HTR-8/SVneo (cell line): ENCODE data around the gene CMC4.
A peak's percentile ranks its signal among the peaks of the same experiment; 100 is the strongest.

ENCODE experiments used
- DNase-seq: peaks from one replicate; pipeline ENCODE4 v3.0.0; 2011; ENCODE audit warnings: low spot score, mixed read lengths; ENCODE audit not compliant: insufficient read length
- FAIRE-seq: peaks from 2 replicates; lab custom pipeline; 2011; peaks lifted over from hg19 to GRCh38; lab: Jason Lieb, UNC

Gene CMC4

GRCh38 chrX:155055494-155055893 lies 15.4 kb downstream of the CMC4 start:
- FAIRE-seq: no peak
- DNase-seq: no peak

DNA sequence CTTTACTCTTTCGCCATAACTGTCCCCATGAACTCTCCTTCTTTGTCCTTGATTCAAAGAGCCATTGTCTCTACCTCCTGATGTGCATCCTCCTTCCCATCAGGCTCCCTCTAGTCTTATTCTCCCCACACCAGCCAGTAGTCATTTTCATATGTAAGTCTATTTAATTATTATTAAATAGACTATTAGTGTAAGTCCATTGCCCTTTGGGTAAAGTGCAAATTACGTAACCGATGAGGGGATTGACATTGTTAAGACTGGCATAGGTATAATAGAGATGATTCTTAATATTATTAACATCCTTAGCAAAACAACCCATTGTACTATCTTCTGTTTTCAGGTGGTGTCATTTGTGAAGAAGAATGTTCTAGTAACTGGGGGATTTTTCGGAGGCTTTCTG lies 16.7 kb downstream of the CMC4 start:
- DNase-seq: no peak
- no peak for FAIRE-seq

- FAIRE-seq: no peak
These were observed 17.3 kb downstream of the CMC4 start for GRCh38 chrX:155053656-155054055.

DNA sequence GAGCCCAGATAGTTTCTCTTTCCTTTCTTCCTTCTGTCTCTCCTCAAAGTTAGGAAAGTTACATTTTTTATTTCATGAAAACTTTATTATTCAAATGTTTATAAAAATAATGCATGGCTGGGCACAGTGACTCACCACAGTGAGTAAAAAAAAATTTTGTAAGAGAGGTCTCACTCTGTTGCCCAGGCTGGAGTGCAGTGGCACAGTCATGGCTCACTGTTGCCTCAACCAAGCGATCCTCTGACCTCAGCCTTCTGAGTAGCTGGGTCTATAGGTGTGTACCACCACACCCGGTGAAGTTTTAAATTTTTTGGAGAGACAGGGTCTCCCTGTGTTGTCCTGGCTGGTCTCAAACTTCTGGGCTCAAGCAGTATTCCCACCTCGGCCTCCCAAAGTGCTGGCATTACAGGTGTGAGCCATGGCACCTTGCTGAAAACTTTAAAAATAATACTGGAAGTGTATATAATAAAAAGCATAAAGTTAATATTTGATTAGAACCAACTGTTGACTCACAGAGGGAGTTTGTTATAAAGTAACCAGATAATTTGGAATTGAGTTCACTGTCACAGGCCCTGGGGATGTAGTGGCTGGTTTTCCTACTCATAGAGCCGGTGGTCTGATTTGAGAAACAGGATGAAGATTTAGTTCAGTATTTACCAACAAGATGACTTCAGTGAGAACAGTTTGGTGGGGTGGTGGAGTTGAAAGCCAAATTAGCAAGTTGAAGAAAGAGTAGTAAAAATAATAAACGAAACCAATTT lies 18.0 kb downstream of the CMC4 start:
- FAIRE-seq: no peak
- no peak for DNase-seq

More at GRCh38 chrX:155053656-155054055, 17.3 kb downstream of the CMC4 start:
- DNase-seq: no peak

GRCh38 chrX:155048977-155049619 lies 21.8 kb downstream of the CMC4 start:
- DNase-seq: peak; percentile 21
- no peak for FAIRE-seq

- DNase-seq (no peak), FAIRE-seq (no peak)
These were observed 24.0 kb downstream of the CMC4 start for GRCh38 chrX:155046811-155047528.

DNA sequence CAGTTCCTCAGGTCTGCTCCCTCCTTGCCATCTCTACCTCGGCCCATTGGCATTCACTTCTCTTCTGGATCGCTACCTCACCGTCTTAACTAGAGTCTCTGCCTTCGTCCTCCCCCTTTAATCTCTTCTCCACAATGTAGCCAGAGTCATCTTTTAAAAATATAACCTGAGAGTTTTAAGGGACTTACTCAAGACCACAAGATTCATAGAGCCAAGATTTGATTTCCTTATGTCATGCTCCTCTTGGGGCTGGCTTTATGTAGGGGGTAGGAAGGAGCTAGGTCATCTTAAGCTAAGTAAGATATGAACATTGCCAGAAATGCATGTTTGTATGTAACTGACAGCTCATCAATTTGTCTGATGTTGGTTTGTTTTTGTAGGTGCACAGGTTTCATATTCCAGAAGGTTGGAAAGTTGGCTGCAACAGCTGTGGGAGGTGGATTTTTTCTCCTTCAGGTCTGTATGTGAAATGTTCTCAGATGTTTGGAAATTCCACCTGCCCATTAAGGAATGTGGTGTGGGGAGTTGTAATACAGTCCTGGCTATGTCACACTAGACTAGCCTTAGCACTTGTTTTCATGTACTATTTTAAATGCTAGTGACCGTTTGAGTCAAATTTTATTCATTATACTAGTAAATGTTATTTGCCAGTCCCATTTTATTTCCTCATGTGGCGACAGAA lies 24.7 kb downstream of the CMC4 start:
- DNase-seq (no peak), FAIRE-seq (no peak)

GRCh38 chrX:155035688-155036087 lies 35.2 kb downstream of the CMC4 start:
- DNase-seq: no peak
- FAIRE-seq: no peak

DNA sequence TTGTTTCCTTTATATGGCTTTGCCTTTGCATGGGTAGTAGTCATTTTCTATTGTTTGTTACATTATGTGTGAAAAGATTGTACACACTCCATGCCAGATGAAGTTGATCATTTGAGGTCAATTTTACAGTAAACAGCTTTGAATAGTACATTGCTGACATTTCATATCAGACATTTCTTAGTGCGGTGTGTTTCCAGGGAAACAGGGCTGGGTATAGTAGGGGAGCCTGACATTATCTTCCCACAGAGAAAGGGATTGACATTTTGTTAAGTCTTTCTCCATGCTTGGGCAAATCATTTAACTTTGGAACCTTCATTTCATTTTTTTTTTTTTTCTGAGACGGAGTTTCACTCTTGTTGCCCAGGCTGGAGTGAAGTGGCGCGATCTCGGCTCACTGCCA lies 39.3 kb downstream of the CMC4 start:
- no peak for FAIRE-seq
- DNase-seq: no peak

DNA sequence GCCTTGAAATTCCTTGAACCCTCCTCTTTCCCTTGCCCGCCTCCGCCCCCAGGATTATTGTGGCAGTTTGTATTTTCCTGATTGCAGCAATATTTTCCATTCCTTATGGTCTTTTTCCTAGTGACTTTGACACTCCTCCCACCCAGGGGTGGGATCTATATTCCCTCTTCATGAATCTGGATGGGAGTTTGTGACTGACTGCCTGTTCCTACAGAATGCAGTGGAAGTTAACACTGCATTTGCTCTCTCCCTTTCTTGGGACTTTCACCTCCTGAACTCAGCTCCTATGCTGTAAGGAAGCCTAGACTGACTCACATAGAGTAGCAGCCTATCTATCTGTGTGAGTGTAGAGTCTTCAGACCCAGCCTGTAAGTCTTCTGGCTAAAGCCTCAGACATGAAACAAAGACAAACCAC lies 42.1 kb downstream of the CMC4 start:
- FAIRE-seq (no peak), DNase-seq (no peak)

DNA sequence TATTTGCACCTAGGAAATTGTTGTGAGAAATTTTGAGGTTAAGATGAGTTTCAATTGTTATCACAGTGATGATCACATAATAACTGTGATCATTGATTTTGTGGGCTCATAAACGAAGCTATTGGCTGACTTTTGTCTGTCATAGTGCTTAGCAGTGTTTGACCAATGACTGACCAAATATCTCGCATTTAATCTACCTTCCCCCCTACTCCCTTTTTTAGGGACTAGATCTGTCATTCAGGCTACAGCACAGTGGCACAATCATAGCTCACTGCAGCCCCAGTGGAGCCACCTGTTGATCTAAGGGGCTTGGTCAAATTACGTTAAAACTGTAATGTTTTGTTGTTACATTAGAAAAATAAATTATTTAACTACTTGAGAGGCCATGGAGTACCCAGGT lies 42.8 kb downstream of the CMC4 start:
- DNase-seq (no peak), FAIRE-seq (no peak)

- FAIRE-seq (no peak), DNase-seq (no peak)
These were observed 43.3 kb downstream of the CMC4 start for GRCh38 chrX:155027509-155028066.

DNA sequence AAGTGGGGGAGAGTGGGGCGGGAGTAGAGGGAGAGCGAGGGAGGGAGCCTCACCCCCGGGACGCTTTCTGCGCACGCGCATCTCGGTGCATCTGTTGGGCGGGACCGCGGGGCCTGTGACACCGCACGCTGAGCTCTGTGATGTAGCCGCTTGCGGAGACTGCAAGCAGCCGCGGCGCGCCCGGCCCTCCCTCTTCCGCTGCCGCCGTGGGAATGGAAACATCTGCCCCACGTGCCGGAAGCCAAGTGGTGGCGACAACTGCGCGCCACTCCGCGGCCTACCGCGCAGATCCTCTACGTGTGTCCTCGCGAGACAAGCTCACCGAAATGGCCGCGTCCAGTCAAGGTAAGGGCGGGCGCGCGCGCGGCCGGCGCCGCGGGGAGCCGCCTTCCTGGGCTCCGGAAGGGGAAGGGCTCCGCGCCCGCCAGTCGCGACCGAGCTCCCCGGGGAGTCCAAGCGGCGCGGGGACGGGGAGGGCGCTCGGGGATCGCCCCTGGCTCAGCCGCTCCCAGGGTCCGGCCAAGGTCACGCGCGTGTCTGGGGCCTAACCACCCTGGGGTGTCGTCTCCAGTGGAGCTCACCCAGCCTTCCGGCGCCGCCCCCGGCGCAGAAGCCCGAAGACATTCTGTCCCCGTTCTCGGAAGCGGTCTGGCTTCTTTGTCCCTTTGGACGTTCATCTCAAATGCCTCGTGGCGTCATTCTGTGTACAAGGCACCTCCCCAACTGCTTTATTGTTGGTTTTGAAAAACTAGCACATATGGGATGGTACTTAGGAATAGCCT lies 44.0 kb downstream of the CMC4 start, which contains the start of gene FUNDC2:
Gene FUNDC2 (plus strand): TSS at position 118 of the 782 bp plus-strand sequence. CDS start 95 bp downstream, at position 213.
- DNase-seq (peak; percentile 5), FAIRE-seq (peak; percentile 77)

DNA sequence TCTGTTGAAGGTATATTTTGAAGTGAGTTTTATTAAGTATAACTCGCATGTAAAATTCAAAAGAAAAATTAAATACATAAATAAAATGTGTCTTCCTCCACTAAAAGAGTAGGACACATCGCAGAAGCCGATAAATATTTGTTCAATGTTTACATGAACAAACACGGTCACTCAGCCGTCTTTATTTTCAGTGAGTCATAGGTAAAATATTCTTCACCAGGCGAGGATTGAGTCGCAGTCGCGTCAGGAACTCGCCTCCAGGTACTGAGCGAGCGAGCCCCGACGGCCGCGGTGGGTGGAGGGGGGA lies 44.6 kb downstream of the CMC4 start:
- DNase-seq: peak; percentile 69
- no peak for FAIRE-seq

- DNase-seq: no peak
- FAIRE-seq: no peak
These were observed 46.8 kb downstream of the CMC4 start for GRCh38 chrX:155023907-155024833.

DNA sequence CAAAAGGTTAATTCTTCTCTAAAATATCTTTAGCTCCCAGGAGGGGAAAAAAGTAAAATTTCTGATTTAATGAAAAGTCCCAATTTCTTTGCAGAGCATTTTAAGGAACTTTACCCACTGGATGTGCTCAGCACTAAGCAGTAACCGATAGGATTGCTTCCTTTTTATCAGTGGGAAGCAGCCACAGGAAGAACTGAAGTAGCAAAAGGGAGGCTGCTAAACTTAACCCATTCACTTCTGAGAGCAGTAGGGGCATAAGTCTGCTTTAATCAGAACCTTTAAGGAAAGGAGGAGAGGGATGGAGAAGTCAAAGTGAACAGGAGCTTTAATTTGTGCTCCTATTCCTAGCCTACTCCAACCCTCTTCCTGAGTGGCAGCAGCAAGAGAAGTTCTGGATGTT lies 48.4 kb downstream of the CMC4 start, which contains the start of gene F8:
Gene F8 (minus strand): TSS at position 139 of the 400 bp plus-strand sequence. CDS start 171 bp downstream, outside the sequence.
- DNase-seq: no peak
- FAIRE-seq: no peak

GRCh38 chrX:155020591-155020990 lies 50.3 kb downstream of the CMC4 start:
- DNase-seq (no peak), FAIRE-seq (no peak)
